ENCODE measurements around the gene CERCAM.

CERCAM gene

DNA sequence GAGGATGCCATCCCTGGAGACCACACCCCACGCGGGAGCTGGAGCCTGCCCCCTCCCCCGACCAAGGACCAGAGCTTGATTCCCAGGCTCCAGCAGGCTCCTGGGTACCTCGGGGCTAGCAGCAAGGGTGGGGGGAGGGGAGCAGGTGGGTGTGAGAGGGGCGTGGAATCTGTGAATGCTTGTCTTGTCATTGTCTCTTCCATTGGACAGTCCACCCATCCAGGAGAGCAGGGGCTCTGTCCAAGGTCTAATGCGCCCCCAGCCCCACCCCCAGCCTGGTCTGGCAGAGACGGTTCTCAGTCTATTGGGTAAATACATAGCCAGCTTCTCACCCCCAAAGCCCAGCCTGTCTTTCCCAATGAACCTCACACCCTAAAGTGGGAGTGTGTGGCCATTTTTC, 26.7 kb upstream of the CERCAM start:
- Histone ChIP-seq H3K27ac (ENCODE audit: low read depth, low read length, severe bottlenecking) (no peak overlapping the region), H3K4me3 (ENCODE audit: extremely low read depth, insufficient read depth, low read length, poor library complexity, severe bottlenecking) (no peak overlapping the region), H3K4me1 (ENCODE audit: control insufficient read depth, insufficient read depth, low read length, poor library complexity, severe bottlenecking) (peaks cover 14% of the 10 kb centered on the region), H3K36me3 (ENCODE audit: control insufficient read depth, insufficient read depth, low read length) (peaks cover 19% of the 10 kb centered on the region), H3K9me3 (ENCODE audit: control insufficient read depth, low read length) (no peaks in the 10 kb centered on the region)
- 25% methylated on average over 3 of the region's 7 CpGs; no CpG with 5 or more reads in 1 of the 2 experiments for WGBS, 2 experiments (ENCODE audit: insufficient coverage in 2 of 2)

DNA sequence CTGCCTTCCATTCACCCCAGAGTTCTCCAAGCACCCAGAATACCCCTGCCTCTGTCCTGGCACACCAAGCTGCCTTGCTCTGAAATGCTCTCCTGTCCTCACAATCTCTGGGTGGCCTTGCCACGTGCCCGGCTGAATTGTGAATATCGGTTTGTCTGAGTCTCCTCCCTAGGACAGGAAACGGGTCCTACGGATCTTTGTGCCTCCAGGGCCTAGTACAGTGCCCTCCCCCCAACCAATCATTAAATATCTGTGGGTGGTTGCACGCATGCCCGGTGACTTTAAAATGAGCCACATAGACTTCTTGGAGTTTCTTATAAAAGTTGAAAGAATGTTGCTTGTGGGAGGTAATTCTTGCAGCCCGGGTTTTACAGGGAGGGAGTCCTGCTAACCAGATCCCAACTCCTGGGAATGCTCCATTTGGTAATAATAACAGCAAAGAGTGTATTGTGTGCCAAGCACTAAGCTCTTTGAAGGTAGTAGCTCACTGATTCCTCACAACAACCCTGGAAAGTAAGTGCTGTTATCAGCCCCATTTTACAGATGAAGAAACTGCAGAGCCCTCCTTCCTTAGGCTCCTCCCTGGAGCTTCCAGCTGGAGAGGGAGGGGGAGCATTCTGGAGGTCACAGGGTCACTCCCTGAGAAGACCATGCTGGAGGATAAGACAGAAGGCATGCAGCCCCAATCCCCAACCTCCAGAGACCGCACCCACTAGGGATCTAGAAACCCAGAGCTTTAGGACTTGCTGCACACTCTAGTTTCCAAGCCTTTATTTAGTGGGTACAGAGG, 26.1 kb upstream of the CERCAM start:
- peaks cover 14% of the 10 kb centered on the region for H3K4me1 ChIP-seq (ENCODE audit: control insufficient read depth, insufficient read depth, low read length, poor library complexity, severe bottlenecking)
- H3K4me3 ChIP-seq (ENCODE audit: extremely low read depth, insufficient read depth, low read length, poor library complexity, severe bottlenecking): no peak overlapping the region
- 12 to 40% methylated on average over 1 to 5 of the region's 9 CpGs for WGBS, 2 experiments (ENCODE audit: insufficient coverage in 2 of 2)
- no peak overlapping the region for H3K27ac ChIP-seq (ENCODE audit: low read depth, low read length, severe bottlenecking)
- H3K9me3 ChIP-seq (ENCODE audit: control insufficient read depth, low read length): no peaks in the 10 kb centered on the region
- peaks cover 13% of the 10 kb centered on the region for H3K36me3 ChIP-seq (ENCODE audit: control insufficient read depth, insufficient read depth, low read length)

DNA sequence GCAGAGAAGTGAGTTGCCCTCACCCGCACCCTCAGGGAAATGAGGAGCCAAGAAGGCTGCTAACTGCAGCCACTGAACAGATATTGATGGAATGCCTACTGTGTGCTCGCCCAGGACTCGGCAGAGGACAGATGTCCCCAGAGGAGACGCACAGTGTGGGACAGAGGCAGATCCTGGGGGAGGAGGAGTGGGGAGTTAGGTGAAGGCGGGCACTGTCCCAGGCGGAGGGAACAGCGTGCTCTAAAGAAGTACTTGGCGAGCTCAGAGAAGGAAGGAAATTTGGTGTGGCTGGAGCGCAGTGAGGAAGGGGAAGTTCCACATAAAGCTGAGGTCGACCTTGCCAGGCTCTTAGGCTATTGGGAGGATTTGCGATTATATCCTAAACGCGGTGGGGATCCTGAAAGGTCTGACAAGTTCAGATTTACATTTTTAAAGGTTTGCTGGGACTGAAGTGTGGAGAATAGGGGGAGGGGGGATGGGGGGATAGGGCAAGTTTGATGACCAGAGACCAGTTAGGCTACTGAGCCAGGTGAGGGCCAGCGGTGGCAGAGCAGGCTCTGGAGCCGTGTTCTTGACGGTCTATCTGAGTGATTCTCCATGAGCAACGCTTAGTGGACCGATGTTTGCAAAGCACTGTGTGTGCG, 23.6 kb upstream of the CERCAM start:
- Histone ChIP-seq H3K36me3 (ENCODE audit: control insufficient read depth, insufficient read depth, low read length) (no peaks in the 10 kb centered on the region), H3K9me3 (ENCODE audit: control insufficient read depth, low read length) (no peaks in the 10 kb centered on the region)
- WGBS, 2 experiments (ENCODE audit: insufficient coverage in 2 of 2): 10% methylated on average over 15 to 17 of the region's 19 CpGs

DNA sequence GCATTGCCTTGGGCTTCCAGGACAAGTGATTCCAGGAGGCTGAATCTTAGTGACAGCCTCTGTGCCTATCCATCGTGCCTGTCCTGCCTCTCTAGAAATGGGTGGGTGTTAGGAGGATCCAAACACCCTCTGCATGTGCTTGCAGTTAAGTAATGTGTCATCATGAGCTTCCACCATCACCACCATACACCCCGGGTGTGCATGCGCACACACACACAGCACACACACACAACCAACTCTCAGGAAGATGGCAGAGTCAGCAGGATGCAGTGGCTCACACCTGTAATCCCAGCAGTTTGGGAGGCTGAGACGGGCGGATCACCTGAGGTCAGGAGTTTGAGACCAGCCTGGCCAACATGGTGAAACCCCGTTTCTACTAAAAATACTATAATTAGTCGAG, 22.8 kb upstream of the CERCAM start:
- Histone ChIP-seq H3K4me3 (ENCODE audit: extremely low read depth, insufficient read depth, low read length, poor library complexity, severe bottlenecking) (no peak overlapping the region), H3K27ac (ENCODE audit: low read depth, low read length, severe bottlenecking) (no peak overlapping the region), H3K9me3 (ENCODE audit: control insufficient read depth, low read length) (no peaks in the 10 kb centered on the region), H3K36me3 (ENCODE audit: control insufficient read depth, insufficient read depth, low read length) (no peaks in the 10 kb centered on the region), H3K4me1 (ENCODE audit: control insufficient read depth, insufficient read depth, low read length, poor library complexity, severe bottlenecking) (peaks cover 2% of the 10 kb centered on the region)
- WGBS, 2 experiments (ENCODE audit: insufficient coverage in 2 of 2): 57 to 61% methylated on average over 5 to 7 of the region's 7 CpGs

More for the DNA sequence above, 23.6 kb upstream of the CERCAM start:
- Histone ChIP-seq H3K4me1 (ENCODE audit: control insufficient read depth, insufficient read depth, low read length, poor library complexity, severe bottlenecking) (peaks cover 10% of the 10 kb centered on the region), H3K4me3 (ENCODE audit: extremely low read depth, insufficient read depth, low read length, poor library complexity, severe bottlenecking) (no peak overlapping the region), H3K27ac (ENCODE audit: low read depth, low read length, severe bottlenecking) (no peak overlapping the region)

DNA sequence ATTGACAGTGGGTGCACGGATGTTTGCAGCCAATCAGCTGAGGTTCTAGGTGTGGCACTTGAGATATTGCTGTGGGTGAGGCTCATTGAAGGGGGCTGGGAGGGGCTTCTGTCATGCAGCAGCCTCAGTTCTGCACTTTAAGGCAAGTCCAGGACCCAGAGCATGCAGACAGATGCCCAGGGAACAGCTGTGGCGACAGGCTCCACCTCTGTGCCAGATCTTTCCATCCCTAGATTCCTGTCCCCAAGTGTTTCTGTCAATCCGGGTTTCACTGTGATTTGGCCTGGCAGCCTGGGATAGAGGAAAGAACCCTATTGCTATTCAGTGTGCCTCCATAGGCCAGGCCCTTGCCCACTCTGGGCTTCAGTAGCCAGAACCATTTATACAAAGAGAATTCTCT, 20.8 kb upstream of the CERCAM start:
- WGBS, 2 experiments (ENCODE audit: insufficient coverage in 2 of 2): 73 to 91% methylated on average over 2 to 3 of the region's 3 CpGs
- Histone ChIP-seq H3K27ac (ENCODE audit: low read depth, low read length, severe bottlenecking) (no peak overlapping the region), H3K4me3 (ENCODE audit: extremely low read depth, insufficient read depth, low read length, poor library complexity, severe bottlenecking) (no peak overlapping the region), H3K4me1 (ENCODE audit: control insufficient read depth, insufficient read depth, low read length, poor library complexity, severe bottlenecking) (no peaks in the 10 kb centered on the region), H3K9me3 (ENCODE audit: control insufficient read depth, low read length) (no peaks in the 10 kb centered on the region), H3K36me3 (ENCODE audit: control insufficient read depth, insufficient read depth, low read length) (no peaks in the 10 kb centered on the region)

DNA sequence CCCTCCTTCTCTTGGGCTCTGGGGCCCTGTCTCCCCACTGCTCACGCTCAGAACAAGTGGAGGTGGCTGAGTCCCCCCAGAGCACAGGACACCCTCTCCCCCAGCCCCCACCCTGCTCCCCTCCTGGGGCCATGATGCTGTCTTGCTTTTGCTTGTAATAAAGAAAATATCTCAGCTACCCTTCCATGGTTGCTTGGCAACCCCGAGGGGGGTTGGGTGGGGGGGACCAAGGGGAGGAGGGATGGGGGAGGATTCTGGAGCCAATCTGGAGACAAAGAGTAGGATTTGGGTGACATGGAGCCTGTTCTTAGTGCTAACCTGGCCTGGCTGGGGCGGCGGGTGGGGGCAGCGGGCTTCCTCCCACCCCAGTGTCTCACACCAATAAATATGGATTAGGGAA, 16.1 kb upstream of the CERCAM start:
- Histone ChIP-seq H3K36me3 (ENCODE audit: control insufficient read depth, insufficient read depth, low read length) (no peaks in the 10 kb centered on the region), H3K27ac (ENCODE audit: low read depth, low read length, severe bottlenecking) (no peak overlapping the region), H3K4me1 (ENCODE audit: control insufficient read depth, insufficient read depth, low read length, poor library complexity, severe bottlenecking) (peaks cover 13% of the 10 kb centered on the region), H3K4me3 (ENCODE audit: extremely low read depth, insufficient read depth, low read length, poor library complexity, severe bottlenecking) (no peak overlapping the region), H3K9me3 (ENCODE audit: control insufficient read depth, low read length) (no peaks in the 10 kb centered on the region)
- WGBS, 2 experiments (ENCODE audit: insufficient coverage in 2 of 2): 83% methylated on average over 1 of the region's 5 CpGs; no CpG with 5 or more reads in 1 of the 2 experiments

DNA sequence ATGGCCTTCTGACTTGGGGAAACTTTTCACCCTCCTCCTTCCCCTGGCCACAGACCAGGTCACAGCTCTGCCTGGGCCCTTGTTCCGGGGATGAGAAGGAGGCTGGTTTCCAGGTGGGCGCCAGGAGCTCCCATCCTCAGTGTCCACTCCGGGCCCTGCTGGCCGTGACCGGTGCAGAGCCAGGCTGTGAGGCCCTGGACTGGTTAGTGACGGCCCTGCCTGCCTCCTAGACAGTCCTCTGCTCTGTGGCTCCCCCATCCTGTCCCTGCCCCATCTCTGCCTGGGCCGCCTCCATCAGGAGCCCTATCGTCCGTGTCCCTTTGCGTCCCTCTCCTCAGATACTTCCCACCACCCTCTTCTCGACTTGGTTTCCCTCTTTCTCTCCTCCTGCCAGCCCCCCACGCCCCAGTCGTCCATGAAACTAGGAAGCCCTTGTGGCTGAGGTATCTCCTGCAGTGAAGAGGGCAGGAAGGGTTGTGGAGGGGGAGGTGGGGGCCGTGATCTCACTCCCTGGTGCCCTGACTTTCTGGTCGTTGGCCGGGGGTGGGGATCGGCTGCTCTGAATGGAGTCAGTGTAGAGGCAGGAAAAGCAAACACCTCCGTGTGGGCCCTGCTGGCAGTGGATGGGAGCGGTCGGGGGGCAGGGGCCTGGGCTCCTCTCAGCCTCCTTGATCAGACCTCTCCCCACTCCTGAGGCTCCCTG, 15.4 kb upstream of the CERCAM start:
- Histone ChIP-seq H3K9me3 (ENCODE audit: control insufficient read depth, low read length) (no peaks in the 10 kb centered on the region), H3K4me3 (ENCODE audit: extremely low read depth, insufficient read depth, low read length, poor library complexity, severe bottlenecking) (no peak overlapping the region), H3K4me1 (ENCODE audit: control insufficient read depth, insufficient read depth, low read length, poor library complexity, severe bottlenecking) (peaks cover 13% of the 10 kb centered on the region), H3K27ac (ENCODE audit: low read depth, low read length, severe bottlenecking) (no peak overlapping the region), H3K36me3 (ENCODE audit: control insufficient read depth, insufficient read depth, low read length) (no peaks in the 10 kb centered on the region)
- 63 to 70% methylated on average over 11 of the region's 20 CpGs for WGBS, 2 experiments (ENCODE audit: insufficient coverage in 2 of 2)

DNA sequence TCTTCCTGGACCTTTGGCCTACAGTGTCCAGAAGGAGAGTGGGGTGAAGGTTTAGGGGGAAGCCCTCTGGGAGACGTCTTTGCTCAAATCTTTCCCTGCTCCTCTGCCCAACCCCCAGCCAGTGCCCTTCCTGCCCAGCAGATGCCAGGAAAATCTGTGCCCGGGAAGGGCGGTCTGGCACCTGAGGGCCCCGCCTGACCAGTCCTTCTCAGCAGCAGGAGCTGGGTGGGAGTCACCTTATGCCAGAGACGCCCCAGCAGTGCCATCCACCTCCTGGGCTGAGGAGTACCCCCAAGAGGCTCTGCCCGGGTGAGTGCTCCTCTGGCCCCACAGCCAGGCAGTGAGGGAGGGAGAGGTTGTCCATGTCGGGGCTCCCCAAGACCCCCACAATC, 14.9 kb upstream of the CERCAM start:
- no peak overlapping the region for H3K4me3 ChIP-seq (ENCODE audit: extremely low read depth, insufficient read depth, low read length, poor library complexity, severe bottlenecking)
- no peaks in the 10 kb centered on the region for H3K36me3 ChIP-seq (ENCODE audit: control insufficient read depth, insufficient read depth, low read length)
- no peak overlapping the region for H3K27ac ChIP-seq (ENCODE audit: low read depth, low read length, severe bottlenecking)
- H3K4me1 ChIP-seq (ENCODE audit: control insufficient read depth, insufficient read depth, low read length, poor library complexity, severe bottlenecking): peaks cover 13% of the 10 kb centered on the region
- WGBS, 2 experiments (ENCODE audit: insufficient coverage in 2 of 2): 83 to 86% methylated on average over 5 to 6 of the region's 7 CpGs
- no peaks in the 10 kb centered on the region for H3K9me3 ChIP-seq (ENCODE audit: control insufficient read depth, low read length)

DNA sequence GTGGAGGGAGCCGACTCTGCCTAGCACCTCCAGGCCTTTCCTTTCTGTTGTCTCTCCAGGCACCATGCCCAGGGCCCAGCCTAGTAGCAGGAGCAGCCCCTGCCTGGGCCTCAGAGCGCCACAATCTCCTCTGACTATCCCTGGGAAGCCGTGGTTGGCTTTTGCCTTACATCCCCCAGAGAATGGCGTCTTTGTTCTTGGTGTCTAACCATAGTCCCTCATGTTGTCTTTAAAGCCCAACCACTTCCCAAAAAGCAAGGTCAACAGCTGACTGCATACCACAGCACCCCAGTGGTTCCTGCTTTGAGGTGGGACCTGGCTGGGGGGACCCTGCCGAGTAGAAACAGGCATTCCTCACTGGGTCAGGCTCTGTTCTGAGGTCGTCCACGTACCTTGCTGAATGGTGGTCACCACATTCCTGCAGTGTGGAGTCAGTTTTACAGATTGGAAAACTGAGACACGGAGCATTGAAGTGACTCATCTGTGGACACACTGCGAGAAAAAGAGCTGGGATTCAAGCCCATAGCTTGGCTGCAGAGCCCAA, 13.7 kb upstream of the CERCAM start:
- no peaks in the 10 kb centered on the region for H3K36me3 ChIP-seq (ENCODE audit: control insufficient read depth, insufficient read depth, low read length)
- H3K9me3 ChIP-seq (ENCODE audit: control insufficient read depth, low read length): no peaks in the 10 kb centered on the region
- no peak overlapping the region for H3K27ac ChIP-seq (ENCODE audit: low read depth, low read length, severe bottlenecking)
- H3K4me3 ChIP-seq (ENCODE audit: extremely low read depth, insufficient read depth, low read length, poor library complexity, severe bottlenecking): no peak overlapping the region
- peaks cover 13% of the 10 kb centered on the region for H3K4me1 ChIP-seq (ENCODE audit: control insufficient read depth, insufficient read depth, low read length, poor library complexity, severe bottlenecking)
- WGBS, 2 experiments (ENCODE audit: insufficient coverage in 2 of 2): 72% methylated on average over 9 of the region's 9 CpGs

DNA sequence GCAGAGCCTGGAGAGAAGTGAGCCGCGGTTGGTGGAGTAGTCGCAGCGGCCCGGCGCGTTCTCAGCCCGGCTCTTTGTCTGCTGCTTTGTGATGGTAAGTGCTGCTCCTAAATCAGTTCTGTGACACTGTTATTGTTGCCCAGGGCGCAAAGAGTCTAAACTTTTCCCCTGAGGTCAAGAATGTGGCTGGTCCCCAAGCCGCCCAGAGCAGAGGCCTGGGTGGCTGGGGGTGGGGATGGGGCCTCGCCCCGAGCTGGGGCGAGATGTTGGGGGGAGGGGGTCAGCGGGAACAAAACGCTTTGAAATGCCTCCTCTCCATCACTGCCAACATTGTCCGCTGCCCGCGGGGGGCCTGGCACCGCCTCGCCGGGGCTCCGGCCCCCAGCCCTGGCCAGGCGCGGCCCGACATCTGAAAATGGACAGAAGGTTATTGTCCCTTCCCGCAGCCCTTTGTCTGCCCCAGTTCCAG, 11.7 kb upstream of the CERCAM start:
- Histone ChIP-seq H3K4me3 (ENCODE audit: extremely low read depth, insufficient read depth, low read length, poor library complexity, severe bottlenecking) (no peak overlapping the region), H3K27ac (ENCODE audit: low read depth, low read length, severe bottlenecking) (peak overlapping the region; percentile 60), H3K36me3 (ENCODE audit: control insufficient read depth, insufficient read depth, low read length) (no peaks in the 10 kb centered on the region), H3K9me3 (ENCODE audit: control insufficient read depth, low read length) (no peaks in the 10 kb centered on the region), H3K4me1 (ENCODE audit: control insufficient read depth, insufficient read depth, low read length, poor library complexity, severe bottlenecking) (peaks cover 13% of the 10 kb centered on the region)
- WGBS, 2 experiments (ENCODE audit: insufficient coverage in 2 of 2): 11 to 17% methylated on average over 10 to 14 of the region's 26 CpGs

Data from mesodermal cell (in vitro differentiated cells).